Omental fat pad (tissue), 4 donors: ENCODE results near the gene LMNA. TPM values are rescaled to one million over a fixed set of nuclear protein-coding genes. Genes with fewer than 3 reads are reported as not detected.

ENCODE experiments used
- ATAC-seq: fragments of 150-250 bp; one replicate; pipeline ENCODE4 v1.9.1; 2016; ENCODE audit warnings: mild to moderate bottlenecking, moderate library complexity; ENCODE audit not compliant: low FRiP score
- DNase-seq: peaks from one replicate; pipeline ENCODE4 v3.0.0-alpha.2; 2019; ENCODE audit warnings: low spot score
- CTCF ChIP-seq, 3 donors: fragments of 450-650 bp; IDR thresholded peaks; one replicate each; pipeline ENCODE4 v1.5.1; 2016 to 2017; ENCODE audit warnings: antibody characterized with exemption in 3 of 3, mild to moderate bottlenecking in 3 of 3, moderate library complexity in 2 of 3
- total RNA-seq, 4 donors: library from RNA; depleted of rRNA; stranded (reverse); fragments of >200 nt; gene quantifications; one replicate each; pipeline ENCODE4 v1.1.0, GENCODE V29; 2016

The LMNA gene
- total RNA-seq, 4 donors from 2014 or later: 288 to 1,820 (median 589) TPM

DNA sequence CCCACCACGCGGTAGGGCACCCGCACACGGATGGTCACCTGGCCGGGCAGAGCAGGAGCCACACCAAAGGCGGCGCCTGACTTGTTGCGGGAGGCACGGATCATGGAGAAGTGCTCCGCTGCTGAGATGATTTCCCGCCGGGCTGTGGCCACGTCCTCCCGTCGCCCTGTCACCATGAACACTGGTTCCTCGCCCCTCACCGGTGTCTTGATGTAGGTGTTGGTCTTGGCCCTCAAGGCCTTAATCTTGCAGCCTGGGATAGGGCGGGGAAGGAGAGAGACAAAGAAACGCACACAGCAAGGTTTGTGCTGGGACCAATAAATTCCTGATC, 37.1 kb upstream of the LMNA start:
- ATAC-seq (no peak), DNase-seq (no peak)
- TF ChIP-seq CTCF (IDR thresholded peaks at IDR 0.05): no peak

DNA sequence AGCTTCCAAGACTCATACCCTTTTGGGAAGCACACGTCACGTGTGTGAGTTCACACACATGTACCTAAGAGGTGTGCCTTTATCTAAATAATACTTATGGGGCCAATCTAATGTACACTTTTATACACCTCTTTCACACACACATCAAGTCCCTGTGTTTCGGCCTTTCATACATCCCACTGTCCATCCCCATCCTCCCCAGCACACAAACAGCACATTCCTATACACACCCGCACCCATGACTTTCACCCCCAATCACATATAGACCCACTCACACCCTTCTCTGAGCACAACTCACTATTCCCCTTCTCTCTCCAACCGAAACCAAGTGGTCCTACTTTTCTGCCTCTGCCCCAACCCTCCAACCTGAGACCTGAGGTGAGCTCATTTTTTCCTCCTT, 35.8 kb upstream of the LMNA start:
- no peak for TF ChIP-seq CTCF (IDR thresholded peaks at IDR 0.05)
- ATAC-seq (no peak), DNase-seq (no peak)

DNA sequence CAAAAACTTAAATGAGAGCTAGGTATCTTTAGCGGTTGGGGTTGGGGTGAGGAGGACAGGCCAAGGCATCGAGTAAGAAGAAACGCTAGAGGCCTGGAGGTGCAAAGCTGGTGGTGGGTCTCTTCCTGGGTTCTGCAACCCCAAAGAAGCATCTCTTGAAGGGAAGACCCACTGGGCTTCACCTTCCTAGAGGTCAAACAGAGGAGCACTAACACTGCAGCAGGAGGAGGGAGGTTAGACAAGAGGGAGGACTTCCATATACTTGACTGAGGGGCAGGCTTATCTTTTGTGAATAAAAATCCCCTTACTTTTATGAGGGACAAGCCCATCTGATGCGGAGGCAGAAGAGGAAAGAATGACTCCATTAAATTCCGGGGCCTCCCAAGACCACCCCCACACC, 34.7 kb upstream of the LMNA start:
- no peak for DNase-seq
- TF ChIP-seq CTCF (IDR thresholded peaks at IDR 0.05): no peak

GRCh38 chr1:156080241-156080862, 34.2 kb upstream of the LMNA start:
- ATAC-seq (no peak), DNase-seq (no peak)
- no peak for TF ChIP-seq CTCF (IDR thresholded peaks at IDR 0.05)

More for the DNA sequence above, 34.7 kb upstream of the LMNA start:
- ATAC-seq: no peak

DNA sequence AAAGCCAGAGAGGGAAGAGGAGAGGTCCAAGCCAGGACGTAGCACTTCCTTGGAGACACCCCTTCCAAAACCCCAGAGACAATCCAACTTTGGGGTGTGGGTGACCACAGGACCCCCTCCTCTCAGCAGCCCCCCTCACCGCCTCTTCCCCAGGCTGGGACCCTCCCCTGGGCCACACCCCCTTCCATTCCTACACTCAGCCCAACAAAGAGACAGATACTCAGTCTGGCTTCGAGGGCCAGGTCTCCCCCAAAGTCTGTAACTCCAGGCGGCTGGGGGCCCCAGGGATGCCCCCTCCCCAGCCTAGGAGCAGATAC, 33.7 kb upstream of the LMNA start:
- ATAC-seq: no peak
- DNase-seq: no peak
- no peak for TF ChIP-seq CTCF (IDR thresholded peaks at IDR 0.05)

DNA sequence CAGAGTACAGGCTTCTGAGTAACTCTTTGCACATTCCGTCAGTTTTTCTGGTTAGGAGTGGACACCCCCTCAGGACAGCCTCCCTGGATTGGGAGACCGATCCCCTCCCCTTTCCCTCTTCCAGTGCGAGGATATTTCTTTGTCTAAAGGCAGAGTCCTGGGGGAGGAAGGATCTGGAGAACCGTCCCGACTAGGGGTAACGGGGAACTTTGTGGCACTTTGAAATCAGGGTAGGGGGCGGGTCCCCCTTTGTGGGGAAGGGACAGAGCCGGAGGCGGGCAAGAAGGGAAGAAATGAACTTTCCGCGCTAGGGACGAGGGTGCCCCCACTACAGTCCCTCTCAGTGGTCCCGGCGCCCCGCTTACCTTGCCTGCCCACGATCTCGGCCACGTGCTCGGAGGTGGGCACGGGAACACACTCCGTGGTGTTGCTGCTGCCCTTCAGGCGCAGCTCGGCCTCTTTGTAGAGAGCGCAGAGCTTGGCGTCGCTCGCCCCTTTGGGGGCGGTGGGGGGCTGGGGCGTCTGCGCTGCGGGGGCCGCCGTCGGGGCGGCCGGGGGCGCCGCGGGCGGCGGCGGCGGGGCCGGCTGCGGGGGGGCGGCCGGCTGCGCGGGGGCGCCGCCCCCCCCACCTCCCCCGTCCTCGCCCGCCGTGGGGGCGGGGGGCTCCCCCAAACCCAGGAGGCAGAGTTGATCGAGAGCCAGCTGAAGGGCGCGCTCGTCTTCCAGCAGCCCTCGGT, 33.2 kb upstream of the LMNA start:
- ATAC-seq (no peak), DNase-seq (no peak)
- no peak for TF ChIP-seq CTCF (IDR thresholded peaks at IDR 0.05)

DNA sequence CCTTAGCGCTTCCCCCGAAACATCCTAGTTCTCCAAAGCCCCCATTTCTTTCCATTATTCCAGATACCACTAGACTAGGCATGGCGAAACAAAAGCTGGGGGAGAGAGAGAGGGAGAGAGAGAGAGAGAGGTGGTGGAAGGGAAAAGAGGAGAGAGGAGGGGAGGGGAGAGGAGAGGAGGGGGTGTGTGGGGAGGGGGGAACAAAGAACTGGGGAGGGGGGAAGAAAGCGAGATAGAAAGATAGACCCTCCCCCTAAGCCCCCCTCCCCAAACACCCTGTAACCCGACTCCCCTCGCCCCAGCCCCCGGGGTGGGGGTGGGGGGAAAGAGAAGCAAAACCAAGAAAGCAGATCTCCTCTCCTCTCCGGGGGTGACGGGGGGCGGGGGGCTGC, 32.6 kb upstream of the LMNA start:
- DNase-seq (no peak), ATAC-seq (no peak)
- TF ChIP-seq CTCF (IDR thresholded peaks at IDR 0.05): no peak
